ENCODE data around the gene OR2D2. TPM values are rescaled to one million over a fixed set of nuclear protein-coding genes. Genes with fewer than 3 reads are reported as not detected.
"Not testable (repeated sequence)": the region's sequence is repeated elsewhere in the genome, so short reads cannot be mapped to it uniquely, and the experiment has no call there.

The OR2D2 gene
- total and polyA plus RNA-seq, 7 donors, result not detected

DNA sequence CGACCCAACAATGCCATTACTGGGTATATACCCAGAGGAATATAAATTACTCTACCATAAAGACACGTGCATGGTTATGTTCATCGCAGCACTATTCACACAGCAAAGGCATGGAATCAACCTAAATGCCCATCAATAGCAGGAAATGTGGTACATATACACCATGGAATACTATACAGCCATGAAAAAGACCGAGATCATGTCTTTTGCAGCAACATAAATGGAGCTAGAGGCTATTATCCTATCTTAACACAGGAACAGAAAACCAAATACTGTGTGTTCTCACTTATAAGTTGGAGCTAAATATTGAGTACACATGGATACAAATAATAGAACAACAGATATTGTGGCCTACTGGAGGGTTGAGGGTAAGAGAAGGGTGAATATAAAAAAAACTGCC lies 3.5 kb downstream of the OR2D2 start:
- Histone ChIP-seq H3K4me1 (no peaks in the 10 kb centered on the region), H3K9me3 (peaks cover 0 to 3% (median under 1%) of the 10 kb centered on the region in 4 donors), H3K4me3 (no peak overlapping the region), H3K27ac (no peak overlapping the region), H3K27me3 (no peaks in the 10 kb centered on the region), H3K36me3 (no peaks in the 10 kb centered on the region)
- TF ChIP-seq EP300 (IDR thresholded peaks at IDR 0.05) (no peak), POLR2AphosphoS5 (IDR thresholded peaks at IDR 0.05) (no peak), POLR2A (IDR thresholded peaks at IDR 0.05) (no peak)
- TF ChIP-seq, protein P1, sequence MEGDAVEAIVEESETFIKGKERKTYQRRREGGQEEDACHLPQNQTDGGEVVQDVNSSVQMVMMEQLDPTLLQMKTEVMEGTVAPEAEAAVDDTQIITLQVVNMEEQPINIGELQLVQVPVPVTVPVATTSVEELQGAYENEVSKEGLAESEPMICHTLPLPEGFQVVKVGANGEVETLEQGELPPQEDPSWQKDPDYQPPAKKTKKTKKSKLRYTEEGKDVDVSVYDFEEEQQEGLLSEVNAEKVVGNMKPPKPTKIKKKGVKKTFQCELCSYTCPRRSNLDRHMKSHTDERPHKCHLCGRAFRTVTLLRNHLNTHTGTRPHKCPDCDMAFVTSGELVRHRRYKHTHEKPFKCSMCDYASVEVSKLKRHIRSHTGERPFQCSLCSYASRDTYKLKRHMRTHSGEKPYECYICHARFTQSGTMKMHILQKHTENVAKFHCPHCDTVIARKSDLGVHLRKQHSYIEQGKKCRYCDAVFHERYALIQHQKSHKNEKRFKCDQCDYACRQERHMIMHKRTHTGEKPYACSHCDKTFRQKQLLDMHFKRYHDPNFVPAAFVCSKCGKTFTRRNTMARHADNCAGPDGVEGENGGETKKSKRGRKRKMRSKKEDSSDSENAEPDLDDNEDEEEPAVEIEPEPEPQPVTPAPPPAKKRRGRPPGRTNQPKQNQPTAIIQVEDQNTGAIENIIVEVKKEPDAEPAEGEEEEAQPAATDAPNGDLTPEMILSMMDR (IDR thresholded peaks at IDR 0.05), result no peak
- intact Hi-C loops (cut with DNase I), result no loop called here
- 77 to 90% methylated on average over 4 of the region's 4 CpGs for WGBS, 2 donors
- DNase-seq, result no peak

DNA sequence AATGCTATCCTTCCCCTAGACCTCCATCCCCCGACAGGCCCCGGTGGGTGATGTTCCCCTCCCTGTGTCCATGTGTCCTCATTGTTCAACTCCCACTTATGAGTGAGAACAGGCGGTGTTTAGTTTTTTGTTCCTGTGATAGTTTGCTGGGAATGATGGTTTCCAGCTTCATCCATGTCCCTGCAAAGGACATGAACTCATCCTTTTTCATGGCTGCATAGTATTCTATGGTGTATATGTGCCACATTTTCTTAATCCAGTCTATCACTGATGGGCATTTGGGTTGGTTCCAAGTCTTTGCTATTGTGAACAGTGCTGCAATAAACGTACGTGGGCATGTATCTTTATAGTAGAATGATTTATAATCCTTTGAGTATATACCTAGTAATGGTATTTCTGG lies 4.6 kb downstream of the OR2D2 start:
- intact Hi-C loops (cut with DNase I); H3K36me3 ChIP-seq; H3K4me1 ChIP-seq; H3K27ac ChIP-seq; H3K27me3 ChIP-seq; H3K4me3 ChIP-seq; DNase-seq; H3K9me3 ChIP-seq: not testable (repeated sequence)
- 77 to 92% methylated on average over 5 of the region's 5 CpGs for WGBS, 2 donors

DNA sequence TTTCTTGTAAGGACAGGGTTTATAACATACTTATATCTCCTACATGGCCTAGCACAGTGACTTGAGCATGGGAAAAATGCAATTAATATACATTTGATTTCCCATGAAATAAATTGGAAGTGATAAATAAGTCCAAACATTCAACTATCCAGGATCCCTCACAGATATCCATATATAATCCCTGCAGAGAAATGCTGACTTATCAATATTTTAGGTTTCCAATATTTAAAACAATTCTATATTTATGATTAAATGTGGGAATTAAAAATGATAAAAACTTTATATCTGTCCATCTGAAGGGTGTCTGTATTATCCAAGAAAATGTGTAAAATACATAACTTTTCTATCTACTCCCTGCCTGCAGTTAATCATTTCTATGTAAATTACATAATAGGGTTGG lies 9.5 kb downstream of the OR2D2 start:
- DNase-seq, result no peak
- Histone ChIP-seq H3K4me3 (no peak overlapping the region), H3K27me3 (no peaks in the 10 kb centered on the region), H3K36me3 (no peaks in the 10 kb centered on the region), H3K27ac (no peak overlapping the region), H3K9me3 (no peaks in the 10 kb centered on the region), H3K4me1 (no peaks in the 10 kb centered on the region)
- TF ChIP-seq POLR2A (IDR thresholded peaks at IDR 0.05) (no peak), EP300 (IDR thresholded peaks at IDR 0.05) (no peak)
- TF ChIP-seq, protein P1 (IDR thresholded peaks at IDR 0.05), result no peak
- intact Hi-C loops (cut with DNase I), result no loop called here

DNA sequence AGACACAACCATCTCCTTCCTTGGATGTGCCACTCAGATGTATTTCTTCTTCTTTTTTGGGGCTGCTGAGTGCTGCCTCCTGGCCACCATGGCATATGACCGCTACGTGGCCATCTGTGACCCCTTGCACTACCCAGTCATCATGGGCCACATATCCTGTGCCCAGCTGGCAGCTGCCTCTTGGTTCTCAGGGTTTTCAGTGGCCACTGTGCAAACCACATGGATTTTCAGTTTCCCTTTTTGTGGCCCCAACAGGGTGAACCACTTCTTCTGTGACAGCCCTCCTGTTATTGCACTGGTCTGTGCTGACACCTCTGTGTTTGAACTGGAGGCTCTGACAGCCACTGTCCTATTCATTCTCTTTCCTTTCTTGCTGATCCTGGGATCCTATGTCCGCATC lies 15.4 kb downstream of the OR2D2 start:
- Histone ChIP-seq H3K27me3 (no peaks in the 10 kb centered on the region), H3K4me1 (no peaks in the 10 kb centered on the region), H3K27ac (no peak overlapping the region), H3K4me3 (no peak overlapping the region), H3K9me3 (peaks cover 0 to 3% (median 0%) of the 10 kb centered on the region in 4 donors), H3K36me3 (no peaks in the 10 kb centered on the region)
- 71 to 91% methylated on average over 3 of the region's 3 CpGs for WGBS, 2 donors
- no peak for DNase-seq
- intact Hi-C loops (cut with DNase I), result no loop called here
- TF ChIP-seq POLR2AphosphoS5 (IDR thresholded peaks at IDR 0.05) (no peak), POLR2A (IDR thresholded peaks at IDR 0.05) (no peak), EP300 (IDR thresholded peaks at IDR 0.05) (no peak)
- TF ChIP-seq, protein P1 (IDR thresholded peaks at IDR 0.05), result no peak

DNA sequence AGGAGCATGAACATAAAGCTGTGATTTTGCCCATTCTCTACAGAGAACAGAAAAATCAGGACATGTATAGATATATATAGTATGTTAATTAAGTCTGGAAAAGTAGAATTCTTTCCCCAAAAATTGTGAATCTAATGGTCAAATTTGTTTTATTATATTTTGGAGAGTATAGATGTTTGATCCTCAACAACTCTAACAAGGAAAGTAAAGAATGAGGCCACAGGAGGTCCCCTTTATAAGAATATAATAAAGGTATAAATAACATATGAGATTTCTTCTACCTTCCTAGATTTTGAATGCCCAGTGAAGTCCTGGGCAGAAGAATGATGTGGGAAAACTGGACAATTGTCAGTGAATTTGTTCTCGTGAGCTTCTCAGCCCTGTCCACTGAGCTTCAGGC lies 16.0 kb downstream of the OR2D2 start, which contains the start of gene OR10A4:
Gene OR10A4 (plus strand): TSS at position 301 of the 400 bp plus-strand sequence. CDS start 23 bp downstream, at position 324.
- no peaks in the 10 kb centered on the region for H3K36me3 ChIP-seq
- intact Hi-C loops (cut with DNase I), result no loop called here
- no peak within 1 kb of the TSS for H3K27ac ChIP-seq
- DNase-seq, result no peak
- H3K4me1 ChIP-seq, result no peaks in the 10 kb centered on the region
- no peaks in the 10 kb centered on the region for H3K27me3 ChIP-seq
- TF ChIP-seq, protein P1 (IDR thresholded peaks at IDR 0.05), result no peak
- no peak for TF ChIP-seq POLR2A (IDR thresholded peaks at IDR 0.05)
- TF ChIP-seq POLR2AphosphoS5 (IDR thresholded peaks at IDR 0.05), result no peak
- no peak for TF ChIP-seq EP300 (IDR thresholded peaks at IDR 0.05)
- WGBS, 2 donors, result 84 to 89% methylated on average over 1 of the region's 1 CpG
- H3K4me3 ChIP-seq, result no peak within 1 kb of the TSS
- H3K9me3 ChIP-seq, result peaks cover 0 to 3% (median 0%) of the 10 kb centered on the region in 4 donors
